Neuronal stem cell (in vitro differentiated cells): ENCODE data around the gene OR12D1.
"Not testable (repeated sequence)": the region's sequence is repeated elsewhere in the genome, so short reads cannot be mapped to it uniquely, and the experiment has no call there.

Experiments used
- DNase-seq: peaks from one replicate; pipeline ENCODE4 v3.0.0-alpha.2; 2013; ENCODE audit warnings: low spot score
- H2AFZ ChIP-seq: one replicate; pipeline ENCODE4 v1.6.1; 2013; ENCODE audit warnings: mild to moderate bottlenecking, low read length, inconsistent platforms
- H2AK5ac ChIP-seq: 2 replicates; pipeline ENCODE4 v1.6.1; 2013; ENCODE audit warnings: low read depth, mild to moderate bottlenecking, inconsistent platforms, low read length, moderate library complexity, mixed read lengths
- H2BK120ac ChIP-seq: 2 replicates; pipeline ENCODE4 v1.6.1; 2013; ENCODE audit warnings: low read depth, mild to moderate bottlenecking, inconsistent platforms, low read length, moderate library complexity, mixed read lengths
- H2BK12ac ChIP-seq: one replicate; pipeline ENCODE4 v1.6.1; 2013; ENCODE audit warnings: low read length, inconsistent platforms
- H2BK15ac ChIP-seq: 2 replicates; pipeline ENCODE4 v1.6.1; 2013; ENCODE audit warnings: mild to moderate bottlenecking, low read length, inconsistent platforms, mixed read lengths
- H2BK5ac ChIP-seq: one replicate; pipeline ENCODE4 v1.6.1; 2013; ENCODE audit warnings: inconsistent platforms, mild to moderate bottlenecking, low read length, moderate library complexity
- H3K14ac ChIP-seq: one replicate; pipeline ENCODE4 v1.6.1; 2013; ENCODE audit warnings: low read length, inconsistent platforms
- H3K18ac ChIP-seq: 2 replicates; pipeline ENCODE4 v1.6.1; 2013; ENCODE audit warnings: low read length, inconsistent platforms
- H3K23ac ChIP-seq: 2 replicates; pipeline ENCODE4 v1.6.1; 2013; ENCODE audit warnings: low read depth, mild to moderate bottlenecking, mixed read lengths, low read length, inconsistent platforms; ENCODE audit not compliant: poor library complexity
- H3K27ac ChIP-seq: replicated peaks from 3 replicates; pipeline ENCODE4 v1.5.1; 2013; ENCODE audit warnings: low read length, inconsistent platforms
- H3K27me3 ChIP-seq, 3 experiments: 2 replicates each; pipeline ENCODE4 v1.6.1; 2013; ENCODE audit warnings: low read length in 3 of 3, mild to moderate bottlenecking in 2 of 3, inconsistent platforms in 1 of 3, low read depth in 1 of 3, mixed read lengths in 1 of 3, moderate library complexity in 1 of 3; ENCODE audit not compliant: control insufficient read depth in 3 of 3, insufficient read depth in 3 of 3
- H3K36me3 ChIP-seq, 2 donors: replicated peaks in 1 of 2; 2 replicates each; pipeline ENCODE4 v1.6.1; 2013; ENCODE audit warnings: low read length in 2 of 2; ENCODE audit not compliant: control insufficient read depth in 2 of 2, insufficient read depth in 2 of 2
- H3K4ac ChIP-seq: 2 replicates; pipeline ENCODE4 v1.6.1; 2013; ENCODE audit warnings: inconsistent platforms, mild to moderate bottlenecking, low read length, moderate library complexity
- H3K4me1 ChIP-seq, 2 donors: 1 replicate in 1 of 2; 2 replicates in 1 of 2; pipeline ENCODE4 v1.6.1; 2013; ENCODE audit warnings: low read length in 2 of 2, low read depth in 1 of 2; ENCODE audit not compliant: control insufficient read depth in 2 of 2, insufficient read depth in 1 of 2
- H3K4me2 ChIP-seq: one replicate; pipeline ENCODE4 v1.6.1; 2013; ENCODE audit warnings: mild to moderate bottlenecking, low read length, inconsistent platforms; ENCODE audit not compliant: insufficient read depth, poor library complexity, severe bottlenecking
- H3K4me3 ChIP-seq, 2 donors: 2 replicates each; pipeline ENCODE4 v1.5.1; 2013; ENCODE audit warnings: low read length in 2 of 2, mild to moderate bottlenecking in 2 of 2, inconsistent platforms in 1 of 2, moderate library complexity in 1 of 2
- H3K79me1 ChIP-seq: one replicate; pipeline ENCODE4 v1.6.1; 2013; ENCODE audit warnings: low read depth, mild to moderate bottlenecking, inconsistent platforms, low read length, moderate library complexity
- H3K9ac ChIP-seq: one replicate; pipeline ENCODE4 v1.6.1; 2013; ENCODE audit warnings: mild to moderate bottlenecking, low read depth, low read length, inconsistent platforms; ENCODE audit not compliant: poor library complexity
- H3K9me3 ChIP-seq, 2 donors: replicated peaks in 1 of 2; 2 replicates each; pipeline versions ENCODE3 to v1.6.1; 2013; ENCODE audit warnings: low read length in 2 of 2, mild to moderate bottlenecking in 2 of 2, inconsistent platforms in 1 of 2, low read depth in 1 of 2, mixed read lengths in 1 of 2, moderate library complexity in 1 of 2; ENCODE audit not compliant: control insufficient read depth in 2 of 2, insufficient read depth in 1 of 2
- H4K8ac ChIP-seq: one replicate; pipeline ENCODE4 v1.6.1; 2013; ENCODE audit warnings: low read depth, mild to moderate bottlenecking, inconsistent platforms, low read length, moderate library complexity
- H4K91ac ChIP-seq: one replicate; pipeline ENCODE4 v1.6.1; 2013; ENCODE audit warnings: low read length, low read depth, mild to moderate bottlenecking, inconsistent platforms; ENCODE audit not compliant: poor library complexity
- WGBS, 2 donors: extraction: QIAGEN DNeasy Blood & Tissue Kit; methylation state at CpG; one replicate each; pipeline ENCODE4 v1.1.7; 2013; ENCODE audit warnings: missing lambda C conversion rate in 2 of 2, mixed read lengths in 1 of 2; ENCODE audit not compliant: insufficient read length in 2 of 2, insufficient replicate concordance in 1 of 2; ENCODE audit errors: extremely low coverage in 2 of 2; 5-methylcytosine and 5-hydroxymethylcytosine counted together

OR12D1 gene

GRCh38 chr6:29426654-29427053 lies 11.9 kb downstream of the OR12D1 start:
- H3K4me2 ChIP-seq, result no peak overlapping the region
- no peaks in the 10 kb centered on the region for H3K79me1 ChIP-seq
- no peak overlapping the region for H2AFZ ChIP-seq
- H3K9ac ChIP-seq, result no peak overlapping the region
- WGBS, 2 donors, result no CpG with 5 or more reads among the region's 3 CpGs
- no peak for DNase-seq
- H4K8ac ChIP-seq, result no peak overlapping the region
- H3K18ac ChIP-seq, result no peak overlapping the region
- H3K4ac ChIP-seq, result no peak overlapping the region
- H3K23ac ChIP-seq, result no peak overlapping the region
- H2BK5ac ChIP-seq, result no peak overlapping the region
- H2BK15ac ChIP-seq, result no peak overlapping the region
- no peak overlapping the region for H2BK12ac ChIP-seq
- H3K9me3 ChIP-seq, result no peaks in the 10 kb centered on the region
- H3K14ac ChIP-seq, result no peak overlapping the region
- H3K27me3 ChIP-seq, result no peaks in the 10 kb centered on the region
- H3K27ac ChIP-seq, result no peak overlapping the region
- H3K4me3 ChIP-seq, result peak overlapping the region in 1 of 2 donors; percentile 24
- H3K4me1 ChIP-seq, result peaks cover 0 to 2% of the 10 kb centered on the region in 2 donors
- no peak overlapping the region for H2AK5ac ChIP-seq
- no peak overlapping the region for H4K91ac ChIP-seq
- no peaks in the 10 kb centered on the region for H3K36me3 ChIP-seq
- no peak overlapping the region for H2BK120ac ChIP-seq

- not testable (repeated sequence) for H2BK5ac ChIP-seq, H2AFZ ChIP-seq, H3K18ac ChIP-seq, H2BK12ac ChIP-seq, H3K14ac ChIP-seq, H3K4ac ChIP-seq, H3K4me1 ChIP-seq, H2BK15ac ChIP-seq, H3K4me2 ChIP-seq, H3K23ac ChIP-seq, H2AK5ac ChIP-seq, H3K36me3 ChIP-seq, DNase-seq, H3K27ac ChIP-seq, H4K8ac ChIP-seq, H4K91ac ChIP-seq, H3K9ac ChIP-seq, H3K27me3 ChIP-seq, H3K79me1 ChIP-seq, H3K4me3 ChIP-seq, H2BK120ac ChIP-seq, H3K9me3 ChIP-seq
- WGBS, 2 donors, result no CpG with 5 or more reads among the region's 18 CpGs
Observed at GRCh38 chr6:29436730-29437129, 22.0 kb downstream of the OR12D1 start.

- Histone ChIP-seq H2BK120ac (no peak within 1 kb of the TSS), H3K36me3 (no peaks in the 10 kb centered on the region), H3K4me2 (no peak within 1 kb of the TSS), H3K4me3 (no peak within 1 kb of the TSS), H2BK5ac (peak within 1 kb of the TSS; percentile 20), H3K27ac (no peak within 1 kb of the TSS), H3K4ac (no peak within 1 kb of the TSS), H3K9ac (no peak within 1 kb of the TSS), H3K27me3 (no peaks in the 10 kb centered on the region), H2AK5ac (peak within 1 kb of the TSS; percentile 25), H2BK15ac (peak within 1 kb of the TSS; percentile 5), H3K4me1 (no peaks in the 10 kb centered on the region), H4K91ac (no peak within 1 kb of the TSS), H2BK12ac (no peak within 1 kb of the TSS), H3K14ac (no peak within 1 kb of the TSS), H3K9me3 (no peaks in the 10 kb centered on the region), H3K79me1 (no peaks in the 10 kb centered on the region), H4K8ac (no peak within 1 kb of the TSS), H3K18ac (no peak within 1 kb of the TSS), H2AFZ (no peak within 1 kb of the TSS), H3K23ac (no peak within 1 kb of the TSS)
- DNase-seq, result no peak
Observed at GRCh38 chr6:29439006-29439405, 24.3 kb downstream of the OR12D1 start, which contains the start of gene OR10C1. Gene OR10C1, plus strand, starts transcription at chr6:29439306. Its CDS starts 710 bp downstream, at chr6:29440016.

GRCh38 chr6:29442719-29443118 lies 28.0 kb downstream of the OR12D1 start:
- no peak overlapping the region for H3K14ac ChIP-seq
- no peak overlapping the region for H2BK15ac ChIP-seq
- H3K27me3 ChIP-seq, result no peaks in the 10 kb centered on the region
- no peak overlapping the region for H2BK5ac ChIP-seq
- peaks cover 0 to 1% of the 10 kb centered on the region in 2 donors for H3K9me3 ChIP-seq
- no peak overlapping the region for H4K8ac ChIP-seq
- no peak overlapping the region for H2BK120ac ChIP-seq
- no peak overlapping the region for H2BK12ac ChIP-seq
- H3K79me1 ChIP-seq, result no peaks in the 10 kb centered on the region
- H2AK5ac ChIP-seq, result no peak overlapping the region
- H3K4me3 ChIP-seq, result no peak overlapping the region
- no CpG with 5 or more reads among the region's 1 CpG for WGBS, 2 donors
- H3K4me1 ChIP-seq, result peaks cover 1 to 2% of the 10 kb centered on the region in 2 donors
- H3K4me2 ChIP-seq, result no peak overlapping the region
- H4K91ac ChIP-seq, result no peak overlapping the region
- H3K23ac ChIP-seq, result no peak overlapping the region
- no peak overlapping the region for H3K27ac ChIP-seq
- H3K36me3 ChIP-seq, result no peaks in the 10 kb centered on the region
- no peak for DNase-seq
- no peak overlapping the region for H3K18ac ChIP-seq
- H3K9ac ChIP-seq, result no peak overlapping the region
- H2AFZ ChIP-seq, result no peak overlapping the region
- no peak overlapping the region for H3K4ac ChIP-seq
